ENCODE measurements around the gene MDK.

The MDK gene

DNA sequence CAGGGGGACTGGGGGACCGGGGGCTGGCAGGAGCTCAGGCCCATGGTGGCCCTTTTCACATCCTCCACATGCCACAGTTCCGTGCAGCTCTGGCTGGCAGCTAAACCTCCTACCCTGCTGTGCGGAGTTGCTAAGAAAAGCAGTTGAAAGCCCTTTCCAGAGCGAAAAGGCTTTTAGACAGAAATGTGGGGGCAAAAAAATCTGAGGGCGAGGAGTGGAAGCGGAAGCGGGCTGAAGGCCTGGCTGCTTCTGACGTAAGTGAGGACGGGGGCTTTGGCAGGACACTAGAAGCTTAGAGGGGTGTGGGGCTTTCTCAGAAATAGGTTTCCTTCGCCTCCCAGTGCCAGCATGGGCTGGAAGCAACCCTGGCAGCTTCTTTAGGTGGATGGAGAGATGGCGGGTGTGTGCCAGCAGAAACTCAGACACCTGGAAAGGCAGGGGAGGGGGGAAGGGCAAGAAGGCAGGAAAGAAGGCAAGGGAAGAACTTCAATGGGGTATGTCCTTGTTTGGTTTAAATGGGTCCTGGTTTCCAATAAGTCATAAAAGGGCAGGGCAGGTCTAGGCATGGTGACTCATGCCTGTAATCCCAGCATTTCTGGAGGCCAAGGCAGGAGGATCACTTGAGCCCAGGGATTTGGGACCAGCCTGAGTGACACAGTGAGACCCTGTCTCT, 45.4 kb upstream of the MDK start:
- no peak for DNase-seq (ENCODE audit: extremely low read depth, low read depth)
- TF ChIP-seq, protein P1, sequence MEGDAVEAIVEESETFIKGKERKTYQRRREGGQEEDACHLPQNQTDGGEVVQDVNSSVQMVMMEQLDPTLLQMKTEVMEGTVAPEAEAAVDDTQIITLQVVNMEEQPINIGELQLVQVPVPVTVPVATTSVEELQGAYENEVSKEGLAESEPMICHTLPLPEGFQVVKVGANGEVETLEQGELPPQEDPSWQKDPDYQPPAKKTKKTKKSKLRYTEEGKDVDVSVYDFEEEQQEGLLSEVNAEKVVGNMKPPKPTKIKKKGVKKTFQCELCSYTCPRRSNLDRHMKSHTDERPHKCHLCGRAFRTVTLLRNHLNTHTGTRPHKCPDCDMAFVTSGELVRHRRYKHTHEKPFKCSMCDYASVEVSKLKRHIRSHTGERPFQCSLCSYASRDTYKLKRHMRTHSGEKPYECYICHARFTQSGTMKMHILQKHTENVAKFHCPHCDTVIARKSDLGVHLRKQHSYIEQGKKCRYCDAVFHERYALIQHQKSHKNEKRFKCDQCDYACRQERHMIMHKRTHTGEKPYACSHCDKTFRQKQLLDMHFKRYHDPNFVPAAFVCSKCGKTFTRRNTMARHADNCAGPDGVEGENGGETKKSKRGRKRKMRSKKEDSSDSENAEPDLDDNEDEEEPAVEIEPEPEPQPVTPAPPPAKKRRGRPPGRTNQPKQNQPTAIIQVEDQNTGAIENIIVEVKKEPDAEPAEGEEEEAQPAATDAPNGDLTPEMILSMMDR (IDR thresholded peaks at IDR 0.05; ENCODE audit: low read depth, low read length) = no peak

DNA sequence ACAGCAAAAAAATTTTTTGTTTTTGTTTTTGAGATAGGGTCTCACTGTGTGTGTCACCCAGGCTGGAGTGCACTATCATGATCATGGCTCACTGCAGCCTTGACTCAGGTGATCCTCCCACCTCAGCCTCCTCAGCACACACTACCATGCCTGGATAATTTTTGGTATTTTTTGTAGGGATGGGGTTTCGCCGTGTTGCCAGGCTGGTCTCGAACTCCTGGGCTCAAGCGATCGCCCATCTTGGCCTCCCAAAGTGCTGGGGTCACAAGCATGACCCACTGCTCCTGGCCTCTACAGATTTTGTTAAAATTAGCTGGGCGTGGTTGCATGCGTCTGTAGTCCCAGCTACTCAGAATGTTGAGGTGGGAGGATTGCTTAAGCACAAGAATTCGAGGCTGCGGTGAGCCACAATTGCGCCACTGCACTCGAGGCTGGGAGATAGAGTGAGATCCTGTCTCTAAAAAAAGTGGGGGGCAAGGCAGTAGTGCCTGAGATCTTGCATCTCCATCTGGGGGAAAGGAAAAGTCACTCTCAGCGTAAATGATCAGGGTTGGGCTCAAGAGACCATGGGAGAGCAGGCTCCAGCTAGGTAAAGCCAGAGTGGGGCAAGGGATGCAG, 44.8 kb upstream of the MDK start:
- TF ChIP-seq, protein P1 (IDR thresholded peaks at IDR 0.05; ENCODE audit: low read depth, low read length) = no peak
- DNase-seq (ENCODE audit: extremely low read depth, low read depth) = no peak

DNA sequence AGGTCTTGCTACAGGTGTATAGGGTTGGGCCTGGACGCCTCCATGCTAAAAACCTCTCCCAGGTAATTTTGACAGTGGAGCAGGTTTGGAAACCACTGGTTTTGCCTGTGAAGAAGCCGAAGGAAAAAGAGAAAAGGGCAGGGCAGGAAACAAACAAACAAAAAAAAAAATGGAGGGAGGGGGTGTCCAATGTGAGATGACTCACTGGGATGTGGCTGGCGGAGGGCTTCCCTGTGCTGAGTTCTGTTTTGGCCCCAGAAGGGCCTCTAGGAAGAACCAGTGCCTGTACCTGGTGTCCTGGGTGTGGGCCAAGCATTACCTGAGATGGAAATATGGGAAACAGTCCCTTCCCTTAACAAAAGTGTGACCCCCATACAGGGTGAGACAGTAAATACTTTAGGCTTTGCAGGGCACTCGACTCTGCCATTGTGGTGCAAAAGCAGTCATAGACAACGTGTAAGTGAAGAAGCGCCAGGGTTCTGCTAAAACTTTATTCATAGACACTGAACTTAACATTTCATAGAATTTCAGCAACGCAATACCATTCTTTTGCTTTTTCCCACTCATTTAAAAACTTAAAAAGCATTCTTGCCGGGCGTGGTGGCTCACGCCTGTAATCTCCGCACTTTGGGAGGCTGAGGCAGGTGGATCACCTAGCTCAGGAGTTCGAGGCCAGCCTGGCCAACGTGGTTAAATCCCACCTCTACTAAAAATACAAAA, 43.7 kb upstream of the MDK start:
- no peak for DNase-seq (ENCODE audit: extremely low read depth, low read depth)
- TF ChIP-seq, protein P1 (IDR thresholded peaks at IDR 0.05; ENCODE audit: low read depth, low read length) = no peak

DNA sequence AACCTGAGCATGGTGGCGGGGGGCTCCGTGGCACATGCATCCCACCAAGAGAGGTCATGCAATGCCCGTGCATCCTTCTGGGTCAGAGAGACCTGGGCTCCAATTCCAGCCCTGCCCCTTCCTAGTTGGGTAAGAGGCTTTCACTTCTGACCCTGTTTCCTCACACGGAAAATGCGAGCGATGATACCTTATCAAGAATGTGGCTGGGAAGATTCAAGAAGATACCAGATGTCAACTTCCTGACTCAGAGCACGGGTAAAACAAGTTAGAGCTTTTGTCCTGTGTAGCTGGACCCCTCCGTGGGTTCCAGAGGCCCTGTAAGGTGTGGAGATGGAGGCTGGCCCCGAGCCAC, 42.9 kb upstream of the MDK start:
- no peak for DNase-seq (ENCODE audit: extremely low read depth, low read depth)
- TF ChIP-seq, protein P1 (IDR thresholded peaks at IDR 0.05; ENCODE audit: low read depth, low read length) = no peak

DNA sequence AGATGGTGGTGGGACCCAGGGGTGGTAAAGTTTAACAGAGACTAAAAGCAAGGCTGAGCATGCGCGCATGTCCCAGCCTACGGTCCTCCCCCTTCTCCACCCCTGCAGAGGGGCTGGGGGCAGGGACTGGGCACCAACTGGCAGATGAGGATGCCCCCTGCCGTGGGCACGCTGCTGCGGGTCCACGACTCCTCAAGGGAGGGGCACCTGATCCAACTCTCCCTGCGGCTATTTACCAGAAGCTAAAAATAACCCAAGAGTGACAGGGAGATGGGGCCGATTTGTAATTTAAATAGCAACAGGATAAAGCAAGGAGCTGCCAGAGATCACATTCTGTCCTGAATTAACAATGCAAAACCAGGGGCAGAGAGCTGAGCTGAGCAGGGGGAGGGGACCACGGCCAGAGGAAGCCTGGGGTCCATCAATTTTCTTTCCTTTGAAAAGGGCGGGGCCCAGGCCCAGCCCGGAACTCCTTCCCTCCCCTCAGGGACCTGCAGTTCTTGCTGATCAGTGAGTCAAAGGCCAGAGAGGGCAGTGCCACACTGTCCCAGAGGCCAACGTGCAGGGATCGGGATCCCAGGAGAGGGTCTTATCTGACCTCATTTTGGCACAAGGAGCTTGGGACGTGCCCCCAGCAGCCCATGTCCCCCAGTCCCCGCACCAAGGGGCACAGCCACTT, 42.3 kb upstream of the MDK start:
- TF ChIP-seq, protein P1 (IDR thresholded peaks at IDR 0.05; ENCODE audit: low read depth, low read length) = no peak; the same call in 1 of the 2 replicates
- DNase-seq (ENCODE audit: extremely low read depth, low read depth) = no peak

DNA sequence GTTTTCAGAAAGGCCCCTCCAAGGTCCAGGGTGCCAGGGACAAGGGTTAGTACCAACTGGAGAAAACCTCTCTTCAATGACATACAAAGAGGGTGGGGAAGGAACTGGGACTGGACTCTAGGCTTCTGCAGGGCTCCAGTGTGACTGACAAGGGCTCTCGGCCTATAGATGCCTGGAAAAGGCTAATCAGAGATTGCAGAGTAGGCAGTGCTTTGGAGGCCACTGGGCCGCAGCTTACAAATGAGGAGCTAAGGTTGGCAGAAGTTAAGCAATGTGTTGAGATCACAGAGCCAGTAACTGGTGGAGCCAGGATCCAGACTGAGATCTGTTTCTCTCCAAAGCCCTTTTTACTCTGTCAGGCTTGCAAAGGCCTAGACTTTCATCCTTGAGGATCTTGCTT, 41.7 kb upstream of the MDK start:
- no peak for DNase-seq (ENCODE audit: extremely low read depth, low read depth)
- TF ChIP-seq, protein P1 (IDR thresholded peaks at IDR 0.05; ENCODE audit: low read depth, low read length) = no peak

DNA sequence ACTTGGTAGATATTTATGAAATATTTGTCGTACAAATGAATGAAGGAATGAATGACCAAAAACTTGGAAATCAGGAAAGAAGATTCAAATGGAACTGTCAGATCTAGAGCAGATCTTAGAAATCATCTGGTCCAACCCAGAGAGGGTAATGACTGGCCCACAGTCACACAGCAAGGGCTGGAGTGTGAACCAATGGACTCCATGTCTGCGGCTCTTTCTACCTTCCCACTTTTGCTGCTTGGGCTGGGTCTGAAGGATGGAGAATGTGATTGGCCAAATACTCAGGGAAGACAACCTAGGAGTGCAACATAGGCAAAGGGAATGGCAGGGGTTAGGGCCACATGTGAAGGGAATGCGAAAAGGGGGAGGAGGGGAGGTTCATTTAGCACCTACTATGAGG, 40.0 kb upstream of the MDK start:
- no peak for DNase-seq (ENCODE audit: extremely low read depth, low read depth)

More for the DNA sequence above, 40.0 kb upstream of the MDK start:
- TF ChIP-seq, protein P1 (IDR thresholded peaks at IDR 0.05; ENCODE audit: low read depth, low read length) = no peak

All from AG09319 (cell line).